GM23338 (cell line): Measurements from ENCODE around the gene PHYKPL. TPM values are rescaled to one million over a fixed set of nuclear protein-coding genes. Genes with fewer than 3 reads are reported as not detected.

Experiments
- polyA plus RNA-seq: library from polyadenylated mRNA; unstranded; fragments of >200 nt; fragmentation: Nextera tagmentation; extraction: Ambion mirVana; gene quantifications from 2 replicates; pipeline ENCODE4 v1.2.1, GENCODE V29; 2016
- total RNA-seq: library from RNA; depleted of rRNA; stranded (reverse); fragments of >200 nt; shearing (Covaris generic); gene quantifications from 2 replicates; pipeline ENCODE4 v1.2.3, GENCODE V29; 2014; rRNA removed
- TF ChIP-seq, protein P1 (sequence below): fragments of 250-450 bp; sonication (Bioruptor Pico); IDR thresholded peaks from 2 replicates; pipeline ENCODE4 v1.5.0; 2020; ENCODE audit warnings: mild to moderate bottlenecking, moderate library complexity

Gene PHYKPL
- total and polyA plus RNA-seq, 2 experiments from 2014 or later = 15.9 to 20.8 TPM

DNA sequence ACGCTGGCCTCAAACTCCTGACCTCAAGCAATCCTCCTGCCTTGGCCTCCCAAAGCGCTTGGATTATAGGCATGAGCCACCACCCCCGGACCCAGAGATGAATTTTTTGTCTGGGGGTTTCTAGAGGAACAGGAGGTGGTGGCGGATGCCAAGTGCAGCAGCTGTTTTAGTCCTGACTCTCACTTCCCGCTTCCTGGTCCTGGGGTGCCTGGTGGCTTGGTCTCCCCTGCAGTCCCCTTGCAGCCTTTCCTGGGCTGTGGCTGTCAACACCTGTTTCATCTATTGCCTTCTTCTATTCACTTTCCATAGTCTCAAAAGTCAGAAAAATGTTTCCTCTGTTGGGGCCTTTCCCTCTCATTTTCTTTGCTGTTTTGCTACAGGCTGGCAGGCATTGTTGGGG lies 72.4 kb downstream of the PHYKPL start (continued):
- TF ChIP-seq, protein P1, sequence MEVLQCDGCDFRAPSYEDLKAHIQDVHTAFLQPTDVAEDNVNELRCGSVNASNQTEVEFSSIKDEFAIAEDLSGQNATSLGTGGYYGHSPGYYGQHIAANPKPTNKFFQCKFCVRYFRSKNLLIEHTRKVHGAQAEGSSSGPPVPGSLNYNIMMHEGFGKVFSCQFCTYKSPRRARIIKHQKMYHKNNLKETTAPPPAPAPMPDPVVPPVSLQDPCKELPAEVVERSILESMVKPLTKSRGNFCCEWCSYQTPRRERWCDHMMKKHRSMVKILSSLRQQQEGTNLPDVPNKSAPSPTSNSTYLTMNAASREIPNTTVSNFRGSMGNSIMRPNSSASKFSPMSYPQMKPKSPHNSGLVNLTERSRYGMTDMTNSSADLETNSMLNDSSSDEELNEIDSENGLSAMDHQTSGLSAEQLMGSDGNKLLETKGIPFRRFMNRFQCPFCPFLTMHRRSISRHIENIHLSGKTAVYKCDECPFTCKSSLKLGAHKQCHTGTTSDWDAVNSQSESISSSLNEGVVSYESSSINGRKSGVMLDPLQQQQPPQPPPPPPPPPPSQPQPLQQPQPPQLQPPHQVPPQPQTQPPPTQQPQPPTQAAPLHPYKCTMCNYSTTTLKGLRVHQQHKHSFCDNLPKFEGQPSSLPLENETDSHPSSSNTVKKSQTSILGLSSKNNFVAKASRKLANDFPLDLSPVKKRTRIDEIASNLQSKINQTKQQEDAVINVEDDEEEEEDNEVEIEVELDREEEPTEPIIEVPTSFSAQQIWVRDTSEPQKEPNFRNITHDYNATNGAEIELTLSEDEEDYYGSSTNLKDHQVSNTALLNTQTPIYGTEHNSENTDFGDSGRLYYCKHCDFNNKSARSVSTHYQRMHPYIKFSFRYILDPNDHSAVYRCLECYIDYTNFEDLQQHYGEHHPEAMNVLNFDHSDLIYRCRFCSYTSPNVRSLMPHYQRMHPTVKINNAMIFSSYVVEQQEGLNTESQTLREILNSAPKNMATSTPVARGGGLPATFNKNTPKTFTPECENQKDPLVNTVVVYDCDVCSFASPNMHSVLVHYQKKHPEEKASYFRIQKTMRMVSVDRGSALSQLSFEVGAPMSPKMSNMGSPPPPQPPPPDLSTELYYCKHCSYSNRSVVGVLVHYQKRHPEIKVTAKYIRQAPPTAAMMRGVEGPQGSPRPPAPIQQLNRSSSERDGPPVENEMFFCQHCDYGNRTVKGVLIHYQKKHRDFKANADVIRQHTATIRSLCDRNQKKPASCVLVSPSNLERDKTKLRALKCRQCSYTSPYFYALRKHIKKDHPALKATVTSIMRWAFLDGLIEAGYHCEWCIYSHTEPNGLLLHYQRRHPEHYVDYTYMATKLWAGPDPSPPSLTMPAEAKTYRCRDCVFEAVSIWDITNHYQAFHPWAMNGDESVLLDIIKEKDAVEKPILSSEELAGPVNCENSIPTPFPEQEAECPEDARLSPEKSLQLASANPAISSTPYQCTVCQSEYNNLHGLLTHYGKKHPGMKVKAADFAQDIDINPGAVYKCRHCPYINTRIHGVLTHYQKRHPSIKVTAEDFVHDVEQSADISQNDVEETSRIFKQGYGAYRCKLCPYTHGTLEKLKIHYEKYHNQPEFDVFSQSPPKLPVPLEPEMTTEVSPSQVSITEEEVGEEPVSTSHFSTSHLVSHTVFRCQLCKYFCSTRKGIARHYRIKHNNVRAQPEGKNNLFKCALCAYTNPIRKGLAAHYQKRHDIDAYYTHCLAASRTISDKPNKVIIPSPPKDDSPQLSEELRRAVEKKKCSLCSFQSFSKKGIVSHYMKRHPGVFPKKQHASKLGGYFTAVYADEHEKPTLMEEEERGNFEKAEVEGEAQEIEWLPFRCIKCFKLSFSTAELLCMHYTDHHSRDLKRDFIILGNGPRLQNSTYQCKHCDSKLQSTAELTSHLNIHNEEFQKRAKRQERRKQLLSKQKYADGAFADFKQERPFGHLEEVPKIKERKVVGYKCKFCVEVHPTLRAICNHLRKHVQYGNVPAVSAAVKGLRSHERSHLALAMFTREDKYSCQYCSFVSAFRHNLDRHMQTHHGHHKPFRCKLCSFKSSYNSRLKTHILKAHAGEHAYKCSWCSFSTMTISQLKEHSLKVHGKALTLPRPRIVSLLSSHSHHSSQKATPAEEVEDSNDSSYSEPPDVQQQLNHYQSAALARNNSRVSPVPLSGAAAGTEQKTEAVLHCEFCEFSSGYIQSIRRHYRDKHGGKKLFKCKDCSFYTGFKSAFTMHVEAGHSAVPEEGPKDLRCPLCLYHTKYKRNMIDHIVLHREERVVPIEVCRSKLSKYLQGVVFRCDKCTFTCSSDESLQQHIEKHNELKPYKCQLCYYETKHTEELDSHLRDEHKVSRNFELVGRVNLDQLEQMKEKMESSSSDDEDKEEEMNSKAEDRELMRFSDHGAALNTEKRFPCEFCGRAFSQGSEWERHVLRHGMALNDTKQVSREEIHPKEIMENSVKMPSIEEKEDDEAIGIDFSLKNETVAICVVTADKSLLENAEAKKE (CRISPR knock-in tag) = no peak

Other genes starting within 250 kb of the PHYKPL start
- not detected in 2 replicates for gene PROP1, start 236.6 kb downstream of the PHYKPL start, total RNA-seq
- gene PROP1, start 236.6 kb downstream of the PHYKPL start, polyA plus RNA-seq = not detected in 2 replicates
- gene N4BP3, start 119.3 kb downstream of the PHYKPL start, total RNA-seq = 52.7 and 58.2 TPM in 2 replicates
- gene N4BP3, start 119.3 kb downstream of the PHYKPL start, polyA plus RNA-seq = 9.8 and 10.9 TPM in 2 replicates
- 83.7 and 101 TPM in 2 replicates for gene RMND5B, start 101.8 kb downstream of the PHYKPL start, total RNA-seq
- 47.5 and 50.6 TPM in 2 replicates for gene RMND5B, start 101.8 kb downstream of the PHYKPL start, polyA plus RNA-seq
- gene NHP2, start 78.9 kb downstream of the PHYKPL start, total RNA-seq = 452 and 455 TPM in 2 replicates
- gene NHP2, start 78.9 kb downstream of the PHYKPL start, polyA plus RNA-seq = 435 and 450 TPM in 2 replicates
- gene GMCL2, start 45.4 kb downstream of the PHYKPL start, total RNA-seq = 0.07 and 0.08 TPM in 2 replicates
- gene GMCL2, start 45.4 kb downstream of the PHYKPL start, polyA plus RNA-seq = not detected in 2 replicates
- 304 and 345 TPM in 2 replicates for gene HNRNPAB, start 28.3 kb downstream of the PHYKPL start, total RNA-seq
- gene HNRNPAB, start 28.3 kb downstream of the PHYKPL start, polyA plus RNA-seq = 579 and 599 TPM in 2 replicates